Progenitor cell of endocrine pancreas (in vitro differentiated cells): ENCODE data around the gene LEMD1. TPM values are rescaled to one million over a fixed set of nuclear protein-coding genes. Genes with fewer than 3 reads are reported as not detected.

Experiments used
- DNase-seq: peaks from one replicate; pipeline ENCODE4 v3.0.0; 2021; ENCODE audit warnings: low spot score; ENCODE audit not compliant: unreplicated experiment
- H3K27ac Mint-ChIP-seq: 2 replicates; pipeline ENCODE4 v1.8.0; 2021; ENCODE audit warnings: mild to moderate bottlenecking, moderate library complexity, mixed read lengths
- H3K27me3 Mint-ChIP-seq: 2 replicates; pipeline ENCODE4 v1.8.0; 2021; ENCODE audit warnings: mixed read lengths
- H3K36me3 Mint-ChIP-seq: 2 replicates; pipeline ENCODE4 v1.8.0; 2022; ENCODE audit warnings: mixed read lengths; ENCODE audit not compliant: insufficient read depth
- H3K4me1 Mint-ChIP-seq: 2 replicates; pipeline ENCODE4 v1.8.0; 2021; ENCODE audit warnings: low read depth, mixed read lengths
- H3K4me3 Mint-ChIP-seq: 2 replicates; pipeline ENCODE4 v1.8.0; 2021; ENCODE audit warnings: low read depth, mild to moderate bottlenecking, moderate library complexity, mixed read lengths
- H3K9me3 Mint-ChIP-seq: 2 replicates; pipeline ENCODE4 v1.8.0; 2021; ENCODE audit warnings: low read depth, mixed read lengths
- CTCF ChIP-seq: fragments of 200-600 bp; sonication (generic); IDR thresholded peaks from one replicate; pipeline ENCODE4 v1.5.0; 2021; ENCODE audit warnings: antibody characterized with exemption, mild to moderate bottlenecking; ENCODE audit not compliant: unreplicated experiment
- total RNA-seq: library from RNA; stranded (reverse); gene quantifications from 2 replicates; pipeline ENCODE4 v1.2.1, GENCODE V29; 2021

The LEMD1 gene
- total RNA-seq, 1 donor from 2014 or later: 13.9 TPM

DNA sequence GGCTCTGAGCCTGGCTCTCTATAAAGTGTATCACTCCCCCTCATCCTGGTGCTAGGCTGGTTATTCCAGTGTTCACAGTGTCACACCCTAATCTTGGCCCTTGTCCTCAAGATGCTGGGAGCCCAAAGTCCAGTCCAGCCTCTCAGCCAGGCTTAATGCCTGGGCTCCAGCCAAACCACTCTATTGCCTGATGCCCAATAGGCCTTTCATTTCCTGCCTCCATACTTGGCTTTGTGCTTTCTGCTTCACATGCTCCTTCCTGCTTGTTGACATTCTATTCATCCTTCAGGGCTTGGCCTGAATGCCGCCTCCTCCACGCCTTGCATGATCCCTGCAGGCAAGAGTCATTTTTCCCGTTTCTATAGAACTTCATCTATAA is 66.8 kb downstream of the LEMD1 start:
- no peak for TF ChIP-seq CTCF
- DNase-seq: no peak
- Mint-ChIP-seq H3K4me3 (no peak overlapping the region), H3K27me3 (peaks cover 59% of the 10 kb centered on the region), H3K4me1 (peaks cover 3% of the 10 kb centered on the region), H3K9me3 (no peaks in the 10 kb centered on the region), H3K36me3 (no peaks in the 10 kb centered on the region), H3K27ac (no peak overlapping the region)

DNA sequence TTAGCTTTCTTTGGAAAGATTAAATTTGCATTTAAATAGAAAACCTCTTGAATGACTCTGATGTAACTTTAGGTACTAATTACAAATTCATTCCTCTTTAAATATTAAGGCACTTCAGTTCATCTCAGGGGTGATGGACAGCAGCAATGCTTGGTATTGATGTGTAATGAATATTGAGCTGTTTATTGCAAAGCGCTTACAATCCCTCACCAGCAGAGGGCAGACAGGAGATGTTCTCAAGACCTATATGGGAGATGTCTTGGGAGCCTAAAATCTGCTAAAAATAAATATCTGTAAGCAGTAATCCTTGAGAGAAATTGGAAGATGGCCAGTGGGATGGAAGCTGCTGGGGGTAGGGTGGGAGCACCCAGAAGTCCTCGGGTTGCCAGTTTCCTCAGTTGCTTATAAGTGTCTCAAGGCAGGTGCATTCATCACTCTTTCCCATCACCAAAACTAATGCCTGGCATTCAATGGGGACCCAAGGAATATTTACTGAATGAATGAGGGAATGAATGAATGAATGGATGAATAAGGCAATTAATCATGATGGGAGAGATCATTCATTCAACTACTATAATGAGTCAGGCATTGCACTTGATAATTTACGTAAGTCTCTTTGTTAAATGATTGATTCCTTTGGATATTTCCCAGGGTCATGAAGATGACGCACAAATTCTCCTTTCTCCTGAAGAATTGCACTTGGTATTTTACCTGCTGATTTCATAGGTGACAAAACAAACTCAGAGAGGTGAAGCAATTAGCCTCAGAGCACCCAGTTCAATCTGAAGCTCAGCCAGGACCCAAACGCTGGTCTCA is 67.4 kb downstream of the LEMD1 start:
- no peaks in the 10 kb centered on the region for H3K36me3 Mint-ChIP-seq
- DNase-seq: peak; percentile 36
- TF ChIP-seq CTCF: peak; percentile 87
- H3K9me3 Mint-ChIP-seq: no peaks in the 10 kb centered on the region
- H3K27me3 Mint-ChIP-seq: peaks cover 62% of the 10 kb centered on the region
- H3K4me1 Mint-ChIP-seq: peaks cover 3% of the 10 kb centered on the region
- no peak overlapping the region for H3K4me3 Mint-ChIP-seq
- H3K27ac Mint-ChIP-seq: no peak overlapping the region

- Mint-ChIP-seq H3K27ac (no peak overlapping the region), H3K27me3 (peaks cover 67% of the 10 kb centered on the region), H3K4me1 (peaks cover 3% of the 10 kb centered on the region), H3K36me3 (no peaks in the 10 kb centered on the region), H3K4me3 (no peak overlapping the region), H3K9me3 (no peaks in the 10 kb centered on the region)
- no peak for TF ChIP-seq CTCF
- DNase-seq: no peak
Observed at GRCh38 chr1:205353612-205354011, 68.2 kb downstream of the LEMD1 start.

GRCh38 chr1:205353191-205353590 is 68.7 kb downstream of the LEMD1 start:
- no peak for DNase-seq
- no peak for TF ChIP-seq CTCF
- H3K4me3 Mint-ChIP-seq: no peak overlapping the region
- no peak overlapping the region for H3K27ac Mint-ChIP-seq
- H3K27me3 Mint-ChIP-seq: peaks cover 70% of the 10 kb centered on the region
- H3K4me1 Mint-ChIP-seq: peaks cover 3% of the 10 kb centered on the region
- H3K9me3 Mint-ChIP-seq: no peaks in the 10 kb centered on the region
- no peaks in the 10 kb centered on the region for H3K36me3 Mint-ChIP-seq

- H3K9me3 Mint-ChIP-seq: no peaks in the 10 kb centered on the region
- H3K4me1 Mint-ChIP-seq: peaks cover 3% of the 10 kb centered on the region
- H3K36me3 Mint-ChIP-seq: no peaks in the 10 kb centered on the region
- H3K27ac Mint-ChIP-seq: peak overlapping the region; percentile 57
- no peak overlapping the region for H3K4me3 Mint-ChIP-seq
- no peak for DNase-seq
- no peak for TF ChIP-seq CTCF
- peaks cover 73% of the 10 kb centered on the region for H3K27me3 Mint-ChIP-seq
Observed at GRCh38 chr1:205351984-205352713, 69.7 kb downstream of the LEMD1 start.
